Ovary (tissue), 9 donors: ENCODE results near the gene ALDH3B2. TPM values are rescaled to one million over a fixed set of nuclear protein-coding genes. Genes with fewer than 3 reads are reported as not detected.
A peak's percentile ranks its signal among the peaks of the same experiment; 100 is the strongest.

Experiments
- DNase-seq, 5 donors: peaks; one replicate each; pipeline ENCODE4 v3.0.0-alpha.2; 2019 to 2020
- H3K27ac ChIP-seq, 2 donors: fragments of 200-600 bp; one replicate each; pipeline versions ENCODE4 v1.5.1 to v1.8.0; 2019 to 2022
- H3K27me3 ChIP-seq: fragments of 200-600 bp; one replicate; pipeline ENCODE4 v1.8.0; 2022
- H3K36me3 ChIP-seq: fragments of 200-600 bp; sonication (generic); one replicate; pipeline ENCODE4 v1.5.1; 2019
- H3K4me1 ChIP-seq: one replicate; pipeline ENCODE4 v1.8.1; 2013; ENCODE audit warnings: mild to moderate bottlenecking, moderate library complexity; ENCODE audit not compliant: insufficient read depth
- H3K4me3 ChIP-seq: fragments of 200-600 bp; sonication (generic); one replicate; pipeline ENCODE4 v1.5.1; 2017
- H3K9me3 ChIP-seq, 2 donors: fragments of 200-600 bp in 1 of 2; sonication (generic) in 1 of 2; one replicate each; pipeline versions ENCODE4 v1.5.1 to v1.8.1; 2013 to 2019; ENCODE audit warnings: mild to moderate bottlenecking in 1 of 2, moderate library complexity in 1 of 2
- EP300 ChIP-seq: sonication (generic); formaldehyde crosslinking; IDR thresholded peaks from one replicate; pipeline ENCODE4 v1.6.1; 2017; ENCODE audit warnings: antibody characterized with exemption
- POLR2A ChIP-seq: fragments of 450-650 bp; IDR thresholded peaks from one replicate; pipeline ENCODE4 v1.6.1; 2017; ENCODE audit warnings: antibody characterized with exemption, mild to moderate bottlenecking, moderate library complexity
- WGBS, 3 donors: extraction: QIAGEN DNeasy Blood & Tissue Kit in 1 of 3; methylation state at CpG; one replicate each; pipeline versions ENCODE4 v1.1.5 to v1.1.7; 2013 to 2017; 5-methylcytosine and 5-hydroxymethylcytosine counted together
- intact Hi-C, 4 donors: fragments of 100-400 bp; cut with DNase I; formaldehyde crosslinking; loops; one replicate each; pipeline versions ENCODE4 v1.11.0 to v1.15.1; 2022 to 2023
- polyA plus RNA-seq, 2 donors: library from polyadenylated mRNA; stranded (reverse); fragments of 200-250 nt in 1 of 2; fragments of 350-450 nt in 1 of 2; fragmentation: Illumina TruSeq in 1 of 2; extraction: RNeasy Lipid Tissue Mini Kit (QIAGEN cat#74804) in 1 of 2; gene quantifications; one replicate each; pipeline ENCODE4 v1.2.3, GENCODE V29; 2013 to 2014
- total RNA-seq, 7 donors: library from RNA; depleted of rRNA in 2 of 7; stranded (reverse); fragments of >200 nt in 2 of 7; fragmentation: NEBNext Ultra II Directional in 3 of 7; extraction: Animal tissue kit (Norgen Biotek cat#: 25700) in 3 of 7; gene quantifications; one replicate each; pipeline versions ENCODE4 v1.1.0 to v1.2.4, GENCODE V29; 2016 to 2023
- TF ChIP-seq, protein P1 (sequence below), 3 donors: fragments of 450-650 bp in 2 of 3; fragments of 200-600 bp in 1 of 3; IDR thresholded peaks; one replicate each; pipeline versions ENCODE4 v1.5.1 to v1.8.0; 2016 to 2022; ENCODE audit warnings: antibody characterized with exemption in 3 of 3, mild to moderate bottlenecking in 1 of 3
- donor health status: DM: no; HTN: no; CAD: no; lungs with moderate emphysema.
- donor health status: DM: no; HTN: no; CAD: no.
- donor health status: Bipolar disorder and iron deficiency.
- donor health status: DM: yes; HTN: yes; CAD: no.
- donor health status: DM: no; HTN: no; CAD: no.
- donor health status: DM: yes; HTN: yes; CAD: no.

The ALDH3B2 gene
- total and polyA plus RNA-seq, 9 donors = 0.15 to 0.57 (median 0.27) TPM; not detected in 5

GRCh38 chr11:67631853-67632174 is 42.6 kb downstream of the ALDH3B2 start:
- H3K27me3 ChIP-seq = no peaks in the 10 kb centered on the region
- H3K9me3 ChIP-seq = no peaks in the 10 kb centered on the region
- H3K36me3 ChIP-seq = no peaks in the 10 kb centered on the region
- 92 to 97% (median 92%) methylated on average over 2 of the region's 2 CpGs for WGBS, 3 donors
- DNase-seq = no peak
- TF ChIP-seq, protein P1, sequence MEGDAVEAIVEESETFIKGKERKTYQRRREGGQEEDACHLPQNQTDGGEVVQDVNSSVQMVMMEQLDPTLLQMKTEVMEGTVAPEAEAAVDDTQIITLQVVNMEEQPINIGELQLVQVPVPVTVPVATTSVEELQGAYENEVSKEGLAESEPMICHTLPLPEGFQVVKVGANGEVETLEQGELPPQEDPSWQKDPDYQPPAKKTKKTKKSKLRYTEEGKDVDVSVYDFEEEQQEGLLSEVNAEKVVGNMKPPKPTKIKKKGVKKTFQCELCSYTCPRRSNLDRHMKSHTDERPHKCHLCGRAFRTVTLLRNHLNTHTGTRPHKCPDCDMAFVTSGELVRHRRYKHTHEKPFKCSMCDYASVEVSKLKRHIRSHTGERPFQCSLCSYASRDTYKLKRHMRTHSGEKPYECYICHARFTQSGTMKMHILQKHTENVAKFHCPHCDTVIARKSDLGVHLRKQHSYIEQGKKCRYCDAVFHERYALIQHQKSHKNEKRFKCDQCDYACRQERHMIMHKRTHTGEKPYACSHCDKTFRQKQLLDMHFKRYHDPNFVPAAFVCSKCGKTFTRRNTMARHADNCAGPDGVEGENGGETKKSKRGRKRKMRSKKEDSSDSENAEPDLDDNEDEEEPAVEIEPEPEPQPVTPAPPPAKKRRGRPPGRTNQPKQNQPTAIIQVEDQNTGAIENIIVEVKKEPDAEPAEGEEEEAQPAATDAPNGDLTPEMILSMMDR (IDR thresholded peaks at IDR 0.05) = no peak
- TF ChIP-seq POLR2A = no peak
- no peak for TF ChIP-seq EP300
- H3K4me1 ChIP-seq = peaks cover 5% of the 10 kb centered on the region
- H3K4me3 ChIP-seq = no peak overlapping the region
- no peak overlapping the region for H3K27ac ChIP-seq
- intact Hi-C loops = no loop called here

DNA sequence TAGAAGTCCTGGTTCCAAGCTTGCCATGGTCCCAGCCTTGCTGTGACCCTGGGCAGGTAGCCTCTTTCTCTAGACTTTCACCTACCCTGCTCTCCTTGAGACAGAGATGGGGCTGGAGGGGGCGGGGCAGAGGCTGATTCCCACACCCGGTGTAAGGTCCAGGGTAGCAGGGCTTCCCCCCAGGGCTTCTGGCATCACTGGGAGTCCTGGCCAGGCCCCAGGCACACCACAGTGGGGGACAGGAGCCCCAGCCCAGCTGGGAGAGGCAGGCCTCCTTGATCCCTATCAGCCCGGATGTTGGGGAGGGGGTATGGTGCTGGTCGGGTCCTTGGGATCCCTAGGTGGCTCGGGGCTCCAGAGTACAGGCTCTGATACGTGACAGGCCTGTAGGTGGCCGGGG is 43.0 kb downstream of the ALDH3B2 start:
- TF ChIP-seq, protein P1 (IDR thresholded peaks at IDR 0.05) = no peak
- TF ChIP-seq POLR2A (no peak), EP300 (no peak)
- WGBS, 3 donors = 58 to 85% (median 72%) methylated on average over 5 to 7 of the region's 7 CpGs
- H3K4me3 ChIP-seq = no peak overlapping the region
- no peaks in the 10 kb centered on the region for H3K27me3 ChIP-seq
- peak in 3 of 5 donors; percentile 34 to 62 (median 59) for DNase-seq
- no peaks in the 10 kb centered on the region for H3K9me3 ChIP-seq
- no peak overlapping the region for H3K27ac ChIP-seq
- no peaks in the 10 kb centered on the region for H3K36me3 ChIP-seq
- intact Hi-C loops = no loop called here
- peaks cover 5% of the 10 kb centered on the region for H3K4me1 ChIP-seq

- H3K4me1 ChIP-seq = peaks cover 5% of the 10 kb centered on the region
- WGBS, 3 donors = 35 to 56% (median 41%) methylated on average over 16 of the region's 16 CpGs
- H3K36me3 ChIP-seq = no peaks in the 10 kb centered on the region
- TF ChIP-seq POLR2A = no peak
- TF ChIP-seq EP300 = no peak
- TF ChIP-seq, protein P1 (IDR thresholded peaks at IDR 0.05) = peak in 1 of 3 donors; percentile 7
- peak overlapping the region; percentile 81 for H3K4me3 ChIP-seq
- DNase-seq = no peak
- H3K9me3 ChIP-seq = no peaks in the 10 kb centered on the region
- no peaks in the 10 kb centered on the region for H3K27me3 ChIP-seq
- intact Hi-C loops = no loop called here
- peak overlapping the region; percentile 60 to 79 for H3K27ac ChIP-seq
These were observed 43.5 kb downstream of the ALDH3B2 start for GRCh38 chr11:67630943-67631331.

DNA sequence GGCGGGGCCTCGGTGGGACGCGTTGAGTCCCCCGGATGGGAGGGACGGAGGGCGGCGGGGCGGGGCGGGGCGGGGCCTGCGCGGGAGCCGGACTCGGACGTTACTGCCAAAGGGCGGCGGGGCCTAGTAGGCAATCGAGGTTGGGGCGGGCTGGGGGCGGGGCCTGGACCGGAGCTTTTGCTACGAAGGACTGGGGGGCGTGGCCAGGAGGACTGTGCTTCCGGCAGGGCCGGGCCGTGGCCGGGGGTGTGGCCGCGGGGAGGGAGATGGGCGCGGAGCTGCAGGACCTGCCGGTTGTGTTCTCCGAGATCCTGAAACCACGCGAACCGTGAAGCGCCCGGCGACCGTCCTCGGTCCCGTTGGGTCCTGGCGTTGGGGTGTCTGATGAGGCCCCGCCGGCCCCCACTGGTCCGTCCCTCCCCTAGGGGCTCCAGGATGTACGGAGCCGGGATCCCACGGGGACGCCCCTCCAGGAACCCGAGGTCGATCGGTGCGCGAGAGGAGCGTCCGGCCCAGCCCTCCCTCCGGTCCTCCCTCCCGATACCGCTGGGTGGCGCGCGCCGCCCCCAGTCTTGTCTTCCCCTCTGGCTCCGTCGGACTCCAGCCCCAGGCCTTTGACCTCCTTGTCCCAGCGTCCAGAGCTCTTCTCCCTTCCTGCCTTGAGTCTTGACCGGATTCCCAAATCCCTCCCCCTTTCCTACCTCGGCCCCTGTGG is 44.0 kb downstream of the ALDH3B2 start:
- Histone ChIP-seq H3K4me3 (peak overlapping the region; percentile 81), H3K27ac (peak overlapping the region; percentile 66 to 79), H3K4me1 (peaks cover 5% of the 10 kb centered on the region), H3K27me3 (no peaks in the 10 kb centered on the region), H3K36me3 (no peaks in the 10 kb centered on the region), H3K9me3 (no peaks in the 10 kb centered on the region)
- peak; percentile 98 to 100 (median 99) for DNase-seq
- 0 to 1% (median 0%) methylated on average over 61 to 70 of the region's 70 CpGs for WGBS, 3 donors
- TF ChIP-seq EP300 (no peak), POLR2A (peak; percentile 28)
- TF ChIP-seq, protein P1 (IDR thresholded peaks at IDR 0.05) = peak; percentile 54 to 57 (median 56)
- intact Hi-C loops = no loop called here
